Natural killer cell (primary cell): Measurements from ENCODE around the gene RELCH. TPM values are rescaled to one million over a fixed set of nuclear protein-coding genes. Genes with fewer than 3 reads are reported as not detected.

ENCODE experiments used
- ATAC-seq, 3 donors: fragments of 150-1000 bp in 2 of 3; fragments of 200-7000 bp in 1 of 3; cut with Tn5 transposase; 1 replicate in 1 of 3; 2 replicates in 2 of 3; pipeline ENCODE4 v1.10.0; 2021; ENCODE audit warnings: mild to moderate bottlenecking in 2 of 3, moderate library complexity in 2 of 3
- DNase-seq, 2 donors: peaks; one replicate each; pipeline versions ENCODE4 v3.0.0 to v3.0.0-alpha.2; 2013 to 2021; ENCODE audit warnings: mixed read lengths in 1 of 2
- H3K27ac ChIP-seq: one replicate; pipeline ENCODE4 v1.5.1; 2013; ENCODE audit warnings: mild to moderate bottlenecking, low read length
- H3K27me3 ChIP-seq: one replicate; pipeline ENCODE4 v1.6.1; 2013; ENCODE audit warnings: low read length; ENCODE audit not compliant: control insufficient read depth, insufficient read depth
- H3K36me3 ChIP-seq: one replicate; pipeline ENCODE4 v1.6.1; 2013; ENCODE audit warnings: low read length; ENCODE audit not compliant: control insufficient read depth, insufficient read depth
- H3K4me1 ChIP-seq: one replicate; pipeline ENCODE4 v1.6.1; 2013; ENCODE audit warnings: low read length; ENCODE audit not compliant: control insufficient read depth, insufficient read depth
- H3K4me3 ChIP-seq: one replicate; pipeline ENCODE4 v1.5.1; 2013; ENCODE audit warnings: low read length
- H3K9me3 ChIP-seq: one replicate; pipeline ENCODE4 v1.6.1; 2013; ENCODE audit warnings: low read length; ENCODE audit not compliant: control insufficient read depth, insufficient read depth
- H3K27ac Mint-ChIP-seq, 2 donors: one replicate each; pipeline ENCODE4 v1.8.0; 2022; ENCODE audit warnings: mild to moderate bottlenecking in 2 of 2, mixed read lengths in 2 of 2, moderate library complexity in 1 of 2
- H3K27me3 Mint-ChIP-seq, 2 donors: one replicate each; pipeline ENCODE4 v1.8.0; 2022; ENCODE audit warnings: low read depth in 2 of 2, mixed read lengths in 2 of 2
- H3K36me3 Mint-ChIP-seq: one replicate; pipeline ENCODE4 v1.8.0; 2022; ENCODE audit warnings: mixed read lengths
- H3K4me1 Mint-ChIP-seq, 2 donors: one replicate each; pipeline ENCODE4 v1.8.0; 2022; ENCODE audit warnings: mixed read lengths in 2 of 2
- H3K4me3 Mint-ChIP-seq: one replicate; pipeline ENCODE4 v1.8.0; 2022; ENCODE audit warnings: mild to moderate bottlenecking, moderate library complexity, mixed read lengths
- H3K9me3 Mint-ChIP-seq, 2 donors: one replicate each; pipeline ENCODE4 v1.8.0; 2022; ENCODE audit warnings: mixed read lengths in 2 of 2
- CTCF ChIP-seq: fragments of 200-600 bp; IDR thresholded peaks from one replicate; pipeline ENCODE4 v1.8.0; 2022; ENCODE audit warnings: antibody characterized with exemption
- WGBS: methylation state at CpG from one replicate; pipeline ENCODE4 v1.1.7; 2013; ENCODE audit warnings: missing lambda C conversion rate; ENCODE audit not compliant: insufficient coverage; 5-methylcytosine and 5-hydroxymethylcytosine counted together
- intact Hi-C: fragments of 100-400 bp; cut with micrococcal nuclease; formaldehyde crosslinking; loops from one replicate; pipeline ENCODE4 v1.14.2; 2022
- total RNA-seq, 4 donors: library from RNA; stranded (reverse); fragments of 120-200 nt in 1 of 4; gene quantifications; one replicate each; pipeline versions ENCODE4 v1.2.3 to v1.2.4, GENCODE V29; 2013 to 2022

RELCH gene
- total RNA-seq, 3 donors from 2014 or later (not counting 1 experiment from before 2014, with no cell fraction given), result 60.1 to 69.9 (median 63.9) TPM

- Mint-ChIP-seq H3K4me1 (peaks cover 0 to 11% of the 10 kb centered on the region in 2 donors), H3K36me3 (peaks cover 12% of the 10 kb centered on the region), H3K4me3 (no peak overlapping the region), H3K9me3 (no peaks in the 10 kb centered on the region), H3K27ac (peak overlapping the region in 1 of 2 donors; percentile 4), H3K27me3 (no peaks in the 10 kb centered on the region)
- H3K4me3 ChIP-seq, result no peak overlapping the region
- ATAC-seq (no peak), DNase-seq (no peak)
- WGBS, result no CpG with 5 or more reads among the region's 2 CpGs
- no peak for TF ChIP-seq CTCF
- H3K9me3 ChIP-seq, result no peaks in the 10 kb centered on the region
- H3K27ac ChIP-seq, result no peak overlapping the region
- H3K4me1 ChIP-seq, result no peaks in the 10 kb centered on the region
- H3K27me3 ChIP-seq, result no peaks in the 10 kb centered on the region
- peaks cover 71% of the 10 kb centered on the region for H3K36me3 ChIP-seq
- intact Hi-C loops, result no loop called here
Measured at GRCh38 chr18:62287781-62288664, 101.0 kb downstream of the RELCH start.

- no peaks in the 10 kb centered on the region for H3K9me3 Mint-ChIP-seq
- H3K4me3 Mint-ChIP-seq, result no peak overlapping the region
- TF ChIP-seq CTCF, result no peak
- H3K36me3 ChIP-seq, result peaks cover 67% of the 10 kb centered on the region
- H3K4me1 ChIP-seq, result no peaks in the 10 kb centered on the region
- no peak overlapping the region for H3K27ac Mint-ChIP-seq
- no peaks in the 10 kb centered on the region for H3K27me3 Mint-ChIP-seq
- H3K9me3 ChIP-seq, result no peaks in the 10 kb centered on the region
- H3K27ac ChIP-seq, result no peak overlapping the region
- WGBS, result 0% methylated on average over 1 of the region's 2 CpGs
- H3K27me3 ChIP-seq, result no peaks in the 10 kb centered on the region
- H3K4me3 ChIP-seq, result no peak overlapping the region
- intact Hi-C loops, result no loop called here
- DNase-seq (no peak), ATAC-seq (no peak)
- H3K36me3 Mint-ChIP-seq, result peaks cover 12% of the 10 kb centered on the region
- peaks cover 0 to 11% of the 10 kb centered on the region in 2 donors for H3K4me1 Mint-ChIP-seq
Measured at GRCh38 chr18:62288665-62289008, 101.6 kb downstream of the RELCH start.

GRCh38 chr18:62289047-62289446 is 102.0 kb downstream of the RELCH start:
- no peak overlapping the region for H3K27ac Mint-ChIP-seq
- H3K36me3 ChIP-seq, result peaks cover 68% of the 10 kb centered on the region

More at GRCh38 chr18:62289047-62289446, 102.0 kb downstream of the RELCH start:
- H3K36me3 Mint-ChIP-seq, result peaks cover 12% of the 10 kb centered on the region
- Histone ChIP-seq H3K4me3 (no peak overlapping the region), H3K27me3 (no peaks in the 10 kb centered on the region), H3K27ac (no peak overlapping the region), H3K9me3 (no peaks in the 10 kb centered on the region), H3K4me1 (no peaks in the 10 kb centered on the region)
- H3K4me3 Mint-ChIP-seq, result no peak overlapping the region
- H3K27me3 Mint-ChIP-seq, result no peaks in the 10 kb centered on the region
- no peak for ATAC-seq
- no peak for TF ChIP-seq CTCF
- WGBS, result 100% methylated on average over 1 of the region's 2 CpGs
- H3K4me1 Mint-ChIP-seq, result peaks cover 0 to 11% of the 10 kb centered on the region in 2 donors
- intact Hi-C loops, result no loop called here
- no peak for DNase-seq
- no peaks in the 10 kb centered on the region for H3K9me3 Mint-ChIP-seq
